Femur (tissue), 1 donor: ENCODE results near the gene TPI1.
"Not testable (repeated sequence)": the region's sequence is repeated elsewhere in the genome, so short reads cannot be mapped to it uniquely, and the experiment has no call there.

ENCODE experiments used
- DNase-seq: peaks from one replicate; pipeline ENCODE4 v3.0.0-alpha.2; 2017

The TPI1 gene

DNA sequence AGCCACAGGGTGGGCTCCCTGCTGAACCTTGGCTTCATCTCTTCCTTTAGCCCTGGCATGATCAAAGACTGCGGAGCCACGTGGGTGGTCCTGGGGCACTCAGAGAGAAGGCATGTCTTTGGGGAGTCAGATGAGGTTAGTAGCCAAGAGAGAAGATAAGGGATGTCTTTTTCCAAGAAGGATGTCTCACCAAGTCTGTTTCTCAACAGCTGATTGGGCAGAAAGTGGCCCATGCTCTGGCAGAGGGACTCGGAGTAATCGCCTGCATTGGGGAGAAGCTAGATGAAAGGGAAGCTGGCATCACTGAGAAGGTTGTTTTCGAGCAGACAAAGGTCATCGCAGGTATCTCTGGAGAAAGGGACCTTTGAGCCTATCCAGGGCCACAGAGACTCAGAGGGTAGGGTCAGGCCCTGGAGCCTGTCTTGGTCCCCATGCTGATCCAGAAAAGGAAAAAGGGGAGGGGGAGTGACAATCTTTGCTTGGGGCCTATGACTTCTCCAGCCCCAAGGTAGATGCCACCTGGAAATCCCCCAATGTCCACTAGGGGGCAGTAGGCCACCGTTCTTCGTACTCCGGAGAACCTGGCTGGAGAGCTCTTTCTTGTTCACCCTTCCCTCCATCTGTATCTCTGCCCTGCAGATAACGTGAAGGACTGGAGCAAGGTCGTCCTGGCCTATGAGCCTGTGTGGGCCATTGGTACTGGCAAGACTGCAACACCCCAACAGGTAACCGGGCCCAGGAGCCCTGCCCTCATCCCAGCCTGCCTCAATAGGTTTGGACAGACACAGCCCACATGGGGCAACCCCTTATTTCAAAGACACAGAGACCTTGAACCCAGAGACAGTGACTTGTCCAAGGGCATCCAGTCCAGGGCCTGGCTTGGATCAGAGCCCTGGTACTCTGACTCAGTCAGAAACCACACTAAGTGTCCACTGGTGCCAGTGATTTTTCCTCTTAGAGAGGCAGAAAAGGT, 2.0 kb downstream of the TPI1 start:
- DNase-seq, result peak; percentile 88

- DNase-seq, result not testable (repeated sequence)
These were observed 3.0 kb downstream of the TPI1 start for GRCh38 chr12:6870304-6870703.

DNA sequence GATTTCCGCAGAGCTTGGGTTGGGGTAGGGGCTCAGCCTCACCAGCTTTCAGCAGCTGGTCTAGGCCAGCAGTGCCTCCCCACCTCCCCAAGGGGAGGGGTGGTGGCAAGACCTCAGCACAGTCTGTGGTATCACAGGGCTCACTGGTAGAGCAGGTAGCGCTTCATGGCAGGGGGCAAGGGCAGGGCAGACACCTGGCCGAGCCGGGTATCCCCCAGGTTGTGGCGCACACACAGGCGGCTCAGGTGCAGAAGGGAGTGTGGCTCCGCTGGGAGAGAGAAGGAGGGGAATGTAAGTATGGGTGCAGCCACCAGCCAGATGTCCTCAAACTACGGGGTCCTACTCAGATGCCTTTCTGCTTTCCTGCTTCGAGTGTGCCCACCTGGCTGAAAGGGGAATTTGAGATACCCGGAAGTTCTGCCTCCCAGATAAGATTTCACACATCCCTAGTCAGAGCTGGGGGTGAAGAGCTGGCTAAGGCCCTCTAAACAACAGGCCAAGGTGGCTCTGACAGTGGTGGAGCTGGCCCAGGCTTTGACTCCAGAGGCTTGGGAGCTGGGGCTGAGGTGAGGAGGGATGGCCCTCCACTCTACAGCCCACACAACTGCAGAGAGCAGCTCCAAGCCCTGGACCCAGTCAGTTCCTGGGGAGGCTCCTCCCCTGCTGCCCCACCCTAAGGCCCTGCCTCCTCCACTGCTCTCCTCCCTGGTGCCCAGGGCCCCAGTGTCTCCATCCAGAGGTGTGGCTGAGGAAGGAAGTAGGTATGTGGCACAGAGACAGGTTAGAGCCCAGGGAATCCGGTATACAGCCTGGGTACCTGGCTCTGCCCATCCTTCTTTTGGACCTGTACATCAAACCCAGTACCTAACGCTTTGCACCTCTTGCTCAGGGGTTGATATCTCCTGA, 4.0 kb downstream of the TPI1 start:
- no peak for DNase-seq

DNA sequence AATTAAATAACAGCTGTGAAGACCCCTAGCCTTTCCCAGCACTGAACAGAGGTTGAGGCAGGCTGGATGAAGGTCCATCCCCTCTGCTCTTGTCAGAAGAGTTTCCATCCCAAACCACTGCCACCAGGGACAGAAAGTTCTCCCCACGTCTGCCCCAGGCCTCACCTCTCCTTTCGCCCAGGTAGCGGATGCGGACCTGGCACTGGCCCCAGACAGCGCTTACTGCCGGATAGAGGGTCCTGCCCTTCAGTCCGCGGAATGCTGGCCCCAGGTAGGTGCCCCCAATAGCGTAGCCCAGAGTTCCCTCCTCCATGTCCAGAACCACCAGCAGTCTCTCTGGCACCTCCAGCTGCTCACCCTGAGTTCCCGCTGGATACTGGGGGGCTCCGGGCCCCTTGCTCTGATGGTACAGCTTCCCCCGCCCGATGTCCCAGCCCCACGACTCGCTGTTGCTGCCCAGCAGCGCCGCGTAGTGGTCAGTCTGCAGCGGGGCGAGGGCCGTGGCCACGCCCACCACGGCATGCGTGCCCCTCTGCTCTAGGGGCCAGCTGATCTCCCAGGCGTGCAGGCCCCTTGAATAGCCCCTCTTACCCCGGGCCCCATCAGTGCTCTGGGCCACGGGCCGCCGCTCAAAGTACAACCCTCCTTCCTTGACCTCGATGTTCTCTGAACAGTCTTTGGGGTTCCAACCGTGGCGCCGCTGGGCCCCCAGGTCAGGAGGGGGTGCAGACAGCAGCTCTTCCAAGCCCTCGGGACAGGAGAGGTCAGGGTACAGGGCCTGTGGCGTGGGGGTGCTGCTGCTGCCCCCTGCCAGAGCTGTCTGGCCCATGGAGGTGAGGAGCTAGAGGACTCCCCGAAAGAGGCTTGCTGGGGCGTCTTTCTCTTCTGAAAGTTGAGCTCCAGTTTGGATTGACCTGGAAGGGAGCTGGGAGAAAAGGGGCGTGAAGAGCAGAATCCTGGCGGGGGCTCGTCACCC, 5.0 kb downstream of the TPI1 start:
- peak; percentile 90 for DNase-seq

DNA sequence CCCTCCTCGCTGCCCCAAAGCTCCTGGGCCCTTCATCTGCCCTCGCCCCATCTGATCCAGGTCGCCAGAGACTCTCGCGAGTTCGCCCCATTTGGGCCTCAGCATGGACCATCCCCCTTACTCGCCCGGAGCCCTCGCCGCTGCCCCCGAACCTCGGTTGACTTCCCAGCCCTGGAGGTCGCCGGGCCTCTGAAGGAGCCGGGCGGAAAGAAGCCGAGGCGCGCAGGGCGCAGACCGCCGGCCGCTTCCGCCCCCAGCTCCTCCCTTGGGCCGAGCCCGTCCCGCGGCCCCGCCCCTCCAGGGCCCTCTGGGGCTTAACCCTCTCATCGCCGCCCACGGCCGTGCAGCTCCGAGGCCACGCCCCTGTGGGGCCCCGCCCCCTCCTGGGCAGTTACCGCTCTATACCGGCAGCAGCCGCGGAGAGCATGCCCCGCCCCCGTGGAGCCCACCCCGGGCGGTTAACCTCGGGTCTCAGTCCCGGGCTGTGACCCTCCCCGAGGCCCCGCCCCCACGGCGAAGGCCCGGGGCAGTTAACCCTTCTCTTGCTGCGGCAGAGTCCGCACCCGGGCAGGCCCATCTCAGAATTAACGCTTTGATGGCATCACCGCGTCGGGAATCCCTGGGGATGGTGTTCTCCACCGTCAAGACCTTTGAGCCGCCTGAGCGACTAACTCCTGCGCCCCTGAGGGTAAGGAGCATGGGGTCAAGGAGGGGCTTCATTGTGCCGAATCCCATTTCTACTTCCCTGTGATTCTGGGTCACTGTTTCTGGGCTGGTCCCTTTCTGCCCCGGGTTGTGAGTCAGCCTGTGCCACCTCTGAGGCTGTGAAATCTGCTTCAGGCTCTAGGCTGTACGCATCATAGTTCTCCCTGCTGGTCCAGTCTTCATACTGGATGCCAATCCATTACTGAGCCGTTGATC, 6.0 kb downstream of the TPI1 start, which contains the start of gene SPSB2:
Gene SPSB2 (minus strand): TSS at position 210 of the 921 bp plus-strand sequence. CDS start 402 bp downstream, outside the sequence.
- peak; percentile 98 for DNase-seq

- DNase-seq, result peak; percentile 28
These were observed 6.7 kb downstream of the TPI1 start for GRCh38 chr12:6874015-6874368.

DNA sequence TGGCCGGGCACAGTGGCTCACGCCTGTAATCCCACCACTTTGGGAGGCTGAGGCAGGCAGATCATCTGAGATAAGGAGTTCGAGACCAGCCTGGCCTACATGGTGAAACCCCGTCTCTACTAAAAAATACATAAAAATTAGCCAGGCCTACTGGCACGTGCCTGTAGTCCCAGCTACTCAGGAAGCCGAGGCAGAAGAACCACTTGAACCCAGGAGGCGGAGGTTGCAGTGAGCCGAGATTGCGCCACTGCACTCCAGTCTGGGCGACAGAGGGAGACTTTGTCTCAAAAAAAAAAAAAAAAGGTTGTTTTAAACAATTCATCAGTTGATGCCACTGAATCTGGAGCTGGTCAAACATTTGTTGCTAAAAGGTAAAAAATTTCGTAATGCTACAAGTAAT, 12.5 kb downstream of the TPI1 start:
- not testable (repeated sequence) for DNase-seq

- no peak for DNase-seq
These were observed 15.9 kb downstream of the TPI1 start for GRCh38 chr12:6883252-6883651.

DNA sequence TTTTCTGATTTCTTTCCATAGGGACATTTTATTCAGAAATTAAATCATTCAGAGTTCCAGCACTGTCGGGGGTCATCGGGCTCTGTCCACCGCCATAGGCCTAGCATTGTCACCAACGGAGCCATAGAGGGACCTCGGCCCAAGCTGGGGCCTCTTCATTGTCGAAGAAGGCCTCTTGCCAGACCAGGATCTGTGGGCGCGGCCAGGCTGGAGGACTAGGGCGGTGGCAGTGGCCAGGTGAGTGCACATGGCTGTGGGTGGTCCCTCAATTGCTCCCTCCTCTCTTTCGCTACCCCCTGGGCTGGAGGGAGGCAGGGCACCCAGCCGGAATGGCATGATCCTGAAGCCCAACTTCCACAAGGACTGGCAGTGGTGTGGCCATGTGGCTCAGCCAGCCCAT, 16.4 kb downstream of the TPI1 start:
- DNase-seq, result no peak

DNA sequence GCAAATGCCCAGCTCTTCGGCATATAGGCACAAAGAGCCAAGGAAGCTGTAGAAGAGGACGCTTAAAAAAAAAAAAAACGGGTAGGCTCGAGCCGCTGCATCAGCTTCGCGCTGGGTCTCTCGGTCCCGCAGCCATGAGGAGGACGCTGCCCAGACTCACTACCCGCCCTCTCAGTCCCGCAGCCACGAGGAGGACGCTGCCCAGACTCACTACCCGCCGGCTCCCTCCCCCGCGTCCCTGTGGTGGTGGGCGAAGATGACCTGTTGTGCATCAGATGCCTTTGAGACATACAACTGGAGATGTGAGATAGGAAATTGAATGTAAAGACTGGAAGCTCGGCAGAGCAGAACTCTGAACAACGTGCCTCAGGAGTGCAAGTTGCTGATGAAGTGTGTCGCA, 17.2 kb downstream of the TPI1 start:
- DNase-seq, result no peak

- DNase-seq, result not testable (repeated sequence)
These were observed 19.1 kb downstream of the TPI1 start for GRCh38 chr12:6886206-6886999.

- DNase-seq, result no peak
These were observed 20.1 kb downstream of the TPI1 start for GRCh38 chr12:6887460-6887859.

GRCh38 chr12:6888360-6888759, 21.0 kb downstream of the TPI1 start:
- no peak for DNase-seq

DNA sequence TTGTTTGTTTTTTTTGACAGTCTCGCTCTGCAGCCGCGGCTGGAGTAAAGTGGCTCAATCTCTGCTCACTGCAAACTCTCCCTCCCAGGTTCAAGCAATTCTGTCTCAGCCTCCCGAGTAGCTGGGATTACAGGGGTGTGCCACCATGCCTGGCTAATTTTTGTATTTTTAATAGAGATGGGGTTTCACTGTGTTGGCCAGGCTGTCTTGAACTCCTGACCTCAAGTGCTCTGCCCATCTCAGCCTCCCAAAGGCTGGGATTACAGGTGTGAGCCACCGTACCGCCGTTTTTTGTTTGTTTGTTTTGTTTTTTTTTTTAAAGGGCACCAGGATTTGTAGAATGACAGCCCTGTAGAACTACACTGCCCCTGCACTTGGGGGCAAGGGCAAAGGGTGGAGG, 21.5 kb downstream of the TPI1 start:
- not testable (repeated sequence) for DNase-seq

GRCh38 chr12:6889775-6890573, 22.6 kb downstream of the TPI1 start:
- DNase-seq, result not testable (repeated sequence)

- peak; percentile 99 for DNase-seq
These were observed 23.7 kb downstream of the TPI1 start for GRCh38 chr12:6890789-6891645.

DNA sequence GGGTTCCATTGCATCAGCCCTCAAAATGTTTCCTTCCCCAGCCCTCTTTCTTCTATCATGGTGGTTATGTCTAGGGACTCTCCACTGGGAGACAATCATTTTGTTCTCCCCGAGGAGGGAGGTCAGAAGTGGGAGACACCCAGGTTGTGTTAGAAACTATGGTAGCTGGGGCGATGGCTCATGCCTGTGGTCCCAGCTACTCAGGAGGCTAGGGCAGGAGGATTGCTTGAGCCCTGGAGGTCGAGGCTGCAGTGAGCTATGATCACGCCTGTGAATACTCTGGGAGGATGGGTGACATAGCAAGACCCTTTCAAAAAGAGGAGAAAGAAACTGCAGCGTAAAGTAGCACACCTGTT, 24.3 kb downstream of the TPI1 start:
- no peak for DNase-seq

GRCh38 chr12:6892683-6893082, 25.4 kb downstream of the TPI1 start:
- DNase-seq, result not testable (repeated sequence)
